ENCODE results near the gene PTGR2.
A peak's percentile ranks its signal among the peaks of the same experiment; 100 is the strongest.
"Not testable (repeated sequence)": the region's sequence is repeated elsewhere in the genome, so short reads cannot be mapped to it uniquely, and the experiment has no call there.

PTGR2 gene

GRCh38 chr14:73862480-73862879 is 10.8 kb downstream of the PTGR2 start:
- H3K36me3 ChIP-seq (ENCODE audit: insufficient read depth, low read length): peaks cover 5% of the 10 kb centered on the region
- H3K27ac ChIP-seq (ENCODE audit: low read depth, low read length): no peak overlapping the region
- no peaks in the 10 kb centered on the region for H3K27me3 ChIP-seq (ENCODE audit: insufficient read depth, low read length)
- no peaks in the 10 kb centered on the region for H3K4me1 ChIP-seq (ENCODE audit: control insufficient read depth, insufficient read depth, low read length, unreplicated experiment)
- no peak overlapping the region for H3K4me3 ChIP-seq (ENCODE audit: low read depth, low read length)
- H2AFZ ChIP-seq (ENCODE audit: low read length, unreplicated experiment): no peak overlapping the region
- H3K79me2 ChIP-seq (ENCODE audit: control insufficient read depth, insufficient read depth, low read length, unreplicated experiment): peaks cover 3% of the 10 kb centered on the region

DNA sequence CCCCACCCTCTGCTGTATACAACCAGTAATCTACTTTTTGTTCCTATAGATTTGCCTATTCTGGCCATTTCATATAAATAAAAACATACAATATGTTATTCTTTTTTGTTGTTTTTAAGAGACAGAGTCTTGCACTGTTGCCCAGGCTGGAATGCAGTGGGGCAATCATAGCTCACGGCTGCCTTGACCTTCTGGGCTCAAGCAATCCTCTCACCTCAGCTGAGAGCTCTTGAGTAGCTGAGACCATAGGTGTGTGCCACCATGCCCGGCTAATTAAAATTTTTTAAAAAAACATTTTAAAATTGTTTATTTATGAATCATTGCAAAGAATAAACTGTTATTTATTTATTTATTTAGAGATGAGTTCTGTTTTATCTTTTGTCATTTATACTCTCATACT is 11.6 kb downstream of the PTGR2 start:
- no peak overlapping the region for H2AFZ ChIP-seq (ENCODE audit: low read length, unreplicated experiment)
- H3K79me2 ChIP-seq (ENCODE audit: control insufficient read depth, insufficient read depth, low read length, unreplicated experiment): peaks cover 3% of the 10 kb centered on the region
- no peaks in the 10 kb centered on the region for H3K27me3 ChIP-seq (ENCODE audit: insufficient read depth, low read length)
- H3K36me3 ChIP-seq (ENCODE audit: insufficient read depth, low read length): peaks cover 5% of the 10 kb centered on the region
- no peaks in the 10 kb centered on the region for H3K4me1 ChIP-seq (ENCODE audit: control insufficient read depth, insufficient read depth, low read length, unreplicated experiment)
- H3K4me3 ChIP-seq (ENCODE audit: low read depth, low read length): no peak overlapping the region
- H3K27ac ChIP-seq (ENCODE audit: low read depth, low read length): no peak overlapping the region

- peaks cover 5% of the 10 kb centered on the region for H3K36me3 ChIP-seq (ENCODE audit: insufficient read depth, low read length)
- H2AFZ ChIP-seq (ENCODE audit: low read length, unreplicated experiment): no peak overlapping the region
- no peaks in the 10 kb centered on the region for H3K27me3 ChIP-seq (ENCODE audit: insufficient read depth, low read length)
- no peak overlapping the region for H3K4me3 ChIP-seq (ENCODE audit: low read depth, low read length)
- no peaks in the 10 kb centered on the region for H3K79me2 ChIP-seq (ENCODE audit: control insufficient read depth, insufficient read depth, low read length, unreplicated experiment)
- no peaks in the 10 kb centered on the region for H3K4me1 ChIP-seq (ENCODE audit: control insufficient read depth, insufficient read depth, low read length, unreplicated experiment)
- no peak overlapping the region for H3K27ac ChIP-seq (ENCODE audit: low read depth, low read length)
Observed at GRCh38 chr14:73865534-73866113, 14.0 kb downstream of the PTGR2 start.

- H3K4me1 ChIP-seq (ENCODE audit: control insufficient read depth, insufficient read depth, low read length, unreplicated experiment); H2AFZ ChIP-seq (ENCODE audit: low read length, unreplicated experiment); H3K27me3 ChIP-seq (ENCODE audit: insufficient read depth, low read length); H3K79me2 ChIP-seq (ENCODE audit: control insufficient read depth, insufficient read depth, low read length, unreplicated experiment); H3K36me3 ChIP-seq (ENCODE audit: insufficient read depth, low read length); H3K4me3 ChIP-seq (ENCODE audit: low read depth, low read length); H3K27ac ChIP-seq (ENCODE audit: low read depth, low read length): not testable (repeated sequence)
Observed at GRCh38 chr14:73869754-73870153, 18.1 kb downstream of the PTGR2 start.

GRCh38 chr14:73870525-73871235 is 19.0 kb downstream of the PTGR2 start:
- Histone ChIP-seq H3K36me3 (ENCODE audit: insufficient read depth, low read length) (no peaks in the 10 kb centered on the region), H3K27me3 (ENCODE audit: insufficient read depth, low read length) (no peaks in the 10 kb centered on the region), H3K4me3 (ENCODE audit: low read depth, low read length) (no peak overlapping the region), H3K4me1 (ENCODE audit: control insufficient read depth, insufficient read depth, low read length, unreplicated experiment) (no peaks in the 10 kb centered on the region), H3K27ac (ENCODE audit: low read depth, low read length) (no peak overlapping the region), H2AFZ (ENCODE audit: low read length, unreplicated experiment) (no peak overlapping the region), H3K79me2 (ENCODE audit: control insufficient read depth, insufficient read depth, low read length, unreplicated experiment) (no peaks in the 10 kb centered on the region)

- Histone ChIP-seq H3K27ac (ENCODE audit: low read depth, low read length) (no peak overlapping the region), H3K27me3 (ENCODE audit: insufficient read depth, low read length) (no peaks in the 10 kb centered on the region), H3K4me1 (ENCODE audit: control insufficient read depth, insufficient read depth, low read length, unreplicated experiment) (no peaks in the 10 kb centered on the region), H3K36me3 (ENCODE audit: insufficient read depth, low read length) (no peaks in the 10 kb centered on the region), H2AFZ (ENCODE audit: low read length, unreplicated experiment) (no peak overlapping the region), H3K79me2 (ENCODE audit: control insufficient read depth, insufficient read depth, low read length, unreplicated experiment) (no peaks in the 10 kb centered on the region), H3K4me3 (ENCODE audit: low read depth, low read length) (no peak overlapping the region)
Observed at GRCh38 chr14:73873660-73874059, 22.0 kb downstream of the PTGR2 start.

GRCh38 chr14:73877790-73878189 is 26.2 kb downstream of the PTGR2 start:
- Histone ChIP-seq H3K27me3 (ENCODE audit: insufficient read depth, low read length) (no peaks in the 10 kb centered on the region), H3K79me2 (ENCODE audit: control insufficient read depth, insufficient read depth, low read length, unreplicated experiment) (no peaks in the 10 kb centered on the region), H2AFZ (ENCODE audit: low read length, unreplicated experiment) (no peak overlapping the region), H3K36me3 (ENCODE audit: insufficient read depth, low read length) (no peaks in the 10 kb centered on the region; the same call in 1 of the 2 replicates), H3K4me1 (ENCODE audit: control insufficient read depth, insufficient read depth, low read length, unreplicated experiment) (no peaks in the 10 kb centered on the region), H3K4me3 (ENCODE audit: low read depth, low read length) (no peak overlapping the region), H3K27ac (ENCODE audit: low read depth, low read length) (no peak overlapping the region)

GRCh38 chr14:73878436-73878835 is 26.8 kb downstream of the PTGR2 start:
- Histone ChIP-seq H3K27ac (ENCODE audit: low read depth, low read length) (no peak overlapping the region), H2AFZ (ENCODE audit: low read length, unreplicated experiment) (no peak overlapping the region), H3K27me3 (ENCODE audit: insufficient read depth, low read length) (no peaks in the 10 kb centered on the region), H3K4me1 (ENCODE audit: control insufficient read depth, insufficient read depth, low read length, unreplicated experiment) (no peaks in the 10 kb centered on the region), H3K36me3 (ENCODE audit: insufficient read depth, low read length) (no peaks in the 10 kb centered on the region; the same call in 1 of the 2 replicates), H3K79me2 (ENCODE audit: control insufficient read depth, insufficient read depth, low read length, unreplicated experiment) (no peaks in the 10 kb centered on the region), H3K4me3 (ENCODE audit: low read depth, low read length) (no peak overlapping the region)

- no peak overlapping the region for H2AFZ ChIP-seq (ENCODE audit: low read length, unreplicated experiment)
- H3K27ac ChIP-seq (ENCODE audit: low read depth, low read length): no peak overlapping the region
- H3K4me3 ChIP-seq (ENCODE audit: low read depth, low read length): no peak overlapping the region
- no peaks in the 10 kb centered on the region for H3K4me1 ChIP-seq (ENCODE audit: control insufficient read depth, insufficient read depth, low read length, unreplicated experiment)
- no peaks in the 10 kb centered on the region for H3K79me2 ChIP-seq (ENCODE audit: control insufficient read depth, insufficient read depth, low read length, unreplicated experiment)
- no peaks in the 10 kb centered on the region; the same call in 1 of the 2 replicates for H3K36me3 ChIP-seq (ENCODE audit: insufficient read depth, low read length)
- H3K27me3 ChIP-seq (ENCODE audit: insufficient read depth, low read length): no peaks in the 10 kb centered on the region
Observed at GRCh38 chr14:73879027-73879426, 27.4 kb downstream of the PTGR2 start.

DNA sequence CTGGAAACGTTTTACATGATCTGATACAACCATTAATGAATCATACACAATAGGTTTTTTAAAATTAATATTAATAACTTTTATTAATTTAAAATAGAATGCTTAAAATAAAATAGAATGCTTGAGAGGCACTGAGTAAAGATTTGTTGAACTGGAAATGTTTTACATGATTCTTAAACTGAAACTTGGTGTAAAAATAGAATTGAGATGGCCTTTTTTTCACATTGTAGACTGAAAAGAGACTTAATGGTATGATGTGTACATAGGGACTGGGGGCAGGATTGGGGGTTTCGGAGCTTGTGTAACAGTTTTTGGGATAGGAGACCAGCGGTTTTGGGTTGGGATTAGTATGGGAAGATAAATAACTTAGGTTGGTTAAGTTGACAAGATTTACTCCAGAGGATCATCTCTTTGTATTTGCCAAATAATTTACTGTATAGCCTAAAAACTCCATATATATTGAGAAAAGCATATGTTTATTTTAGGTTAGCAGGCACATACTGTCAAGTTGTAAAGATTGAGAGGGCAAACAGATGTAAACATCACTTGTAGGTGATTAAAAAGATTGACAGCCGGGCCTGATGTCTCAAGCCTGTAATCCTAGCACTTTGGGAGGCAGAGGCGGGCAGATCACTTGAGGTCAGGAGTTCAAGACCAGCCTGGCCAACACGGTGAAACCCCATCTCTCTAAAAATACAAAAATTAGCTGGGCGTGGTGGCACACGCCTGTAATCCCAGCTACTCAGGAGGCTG is 33.0 kb downstream of the PTGR2 start:
- Histone ChIP-seq H3K27me3 (ENCODE audit: insufficient read depth, low read length) (no peaks in the 10 kb centered on the region), H3K4me1 (ENCODE audit: control insufficient read depth, insufficient read depth, low read length, unreplicated experiment) (peaks cover 21% of the 10 kb centered on the region), H3K36me3 (ENCODE audit: insufficient read depth, low read length) (no peaks in the 10 kb centered on the region; the same call in 1 of the 2 replicates), H2AFZ (ENCODE audit: low read length, unreplicated experiment) (peak overlapping the region; percentile 43), H3K27ac (ENCODE audit: low read depth, low read length) (no peak overlapping the region), H3K79me2 (ENCODE audit: control insufficient read depth, insufficient read depth, low read length, unreplicated experiment) (peaks cover 48% of the 10 kb centered on the region), H3K4me3 (ENCODE audit: low read depth, low read length) (peak overlapping the region; percentile 91)
